ENCODE measurements around the gene WNT9B.

DNA sequence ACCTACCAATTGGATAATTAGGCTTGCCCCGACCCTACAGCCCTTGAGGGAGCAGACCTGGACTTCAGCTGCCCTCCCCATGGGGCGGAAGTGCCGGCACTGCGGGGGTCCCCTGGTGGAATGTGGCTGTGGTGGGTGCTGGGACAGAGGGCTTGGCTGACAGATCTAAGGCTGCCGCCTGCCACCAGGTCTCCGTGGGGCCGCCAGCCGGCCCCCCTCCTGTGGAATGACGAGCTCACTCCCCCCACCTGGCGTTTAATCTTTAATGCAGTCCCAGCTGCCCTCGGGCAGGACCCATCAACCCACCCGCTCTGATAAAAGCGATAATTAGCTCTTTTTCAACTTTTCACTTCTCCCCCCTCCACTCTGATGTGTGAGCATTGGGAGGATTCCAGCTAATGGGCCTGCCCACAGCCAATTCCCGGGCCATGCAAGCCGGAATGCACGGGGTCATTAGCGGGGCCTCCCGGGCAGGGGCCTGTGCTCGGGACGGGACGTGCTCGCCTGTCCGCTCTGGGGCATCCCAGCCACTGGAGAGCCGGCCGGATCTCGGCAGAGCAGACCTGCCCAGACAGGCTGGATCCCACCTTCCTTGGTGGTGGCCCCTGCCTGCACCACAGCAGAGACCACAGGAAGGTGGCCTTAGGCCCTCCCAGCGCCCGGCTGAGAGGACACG is 43.2 kb downstream of the WNT9B start:
- TF ChIP-seq POLR2A (IDR thresholded peaks at IDR 0.05; ENCODE audit: low read length) (no peak), GATA1 (IDR thresholded peaks at IDR 0.05; ENCODE audit: low read depth, low read length) (no peak)
